BJ (cell line): ENCODE results near the gene KLF16. TPM values are rescaled to one million over a fixed set of nuclear protein-coding genes. Genes with fewer than 3 reads are reported as not detected.

Source experiments
- CTCF ChIA-PET: fragments of 350-600 bp; formaldehyde crosslinking; extraction: SDS; loops from one replicate; lab custom pipeline; 2021; ENCODE audit warnings: antibody characterized with exemption, inconsistent platforms; lab: Yijun Ruan, JAX
- POLR2A ChIA-PET: fragments of 300-600 bp; sonication (Branson Sonifier 250); formaldehyde crosslinking; extraction: SDS; loops from one replicate; lab custom pipeline; 2021; ENCODE audit warnings: antibody characterized with exemption; lab: Charles Lee
- DNase-seq: peaks from one replicate; pipeline ENCODE4 v3.0.0-alpha.2; 2011; ENCODE audit warnings: low read depth
- H3K27me3 ChIP-seq: 2 replicates; pipeline ENCODE4 v1.6.0; 2011; ENCODE audit warnings: low read length; ENCODE audit not compliant: control insufficient read depth, insufficient read depth
- H3K36me3 ChIP-seq: 2 replicates; pipeline ENCODE4 v1.5.1; 2011; ENCODE audit warnings: low read length; ENCODE audit not compliant: control insufficient read depth, insufficient read depth
- H3K4me3 ChIP-seq: 2 replicates; pipeline ENCODE4 v1.5.1; 2011; ENCODE audit warnings: low read depth, mild to moderate bottlenecking, control low read depth, low read length
- CTCF ChIP-seq: IDR thresholded peaks from 2 replicates; pipeline ENCODE4 v1.5.1; 2011; ENCODE audit warnings: low read depth, mild to moderate bottlenecking, control low read depth, inconsistent platforms, low read length, moderate library complexity; ENCODE audit not compliant: insufficient read depth
- polyA plus RNA-seq: library from polyadenylated mRNA; depleted of rRNA; stranded (reverse); fragments of >200 nt; gene quantifications from 2 replicates; pipeline ENCODE4 v1.2.3, GENCODE V29; 2011

Gene KLF16
- polyA plus RNA-seq, 1 experiment, result 5.7 TPM

GRCh38 chr19:1849886-1850398 lies 13.4 kb downstream of the KLF16 start:
- H3K36me3 ChIP-seq, result peaks cover 3% of the 10 kb centered on the region
- POLR2A ChIA-PET, result no interaction called here
- no peak for TF ChIP-seq CTCF
- H3K27me3 ChIP-seq, result no peaks in the 10 kb centered on the region
- CTCF ChIA-PET, result interaction anchor here (1.2 to 2.1 kb wide), 3 partner anchors 8 to 209 kb away, joined by 3 to 17 read pairs (median 7); no protein-coding TSS in a partner anchor
- no peak overlapping the region for H3K4me3 ChIP-seq
- DNase-seq, result no peak

GRCh38 chr19:1849132-1849474 lies 14.3 kb downstream of the KLF16 start:
- TF ChIP-seq CTCF, result no peak
- no peak for DNase-seq
- Histone ChIP-seq H3K27me3 (no peaks in the 10 kb centered on the region), H3K36me3 (peaks cover 5% of the 10 kb centered on the region), H3K4me3 (no peak overlapping the region)
- CTCF ChIA-PET, result interaction anchor here (0.6 to 2.1 kb wide), 6 partner anchors 9 to 313 kb away, joined by 3 to 17 read pairs (median 4); no protein-coding TSS in a partner anchor
- POLR2A ChIA-PET, result no interaction called here

DNA sequence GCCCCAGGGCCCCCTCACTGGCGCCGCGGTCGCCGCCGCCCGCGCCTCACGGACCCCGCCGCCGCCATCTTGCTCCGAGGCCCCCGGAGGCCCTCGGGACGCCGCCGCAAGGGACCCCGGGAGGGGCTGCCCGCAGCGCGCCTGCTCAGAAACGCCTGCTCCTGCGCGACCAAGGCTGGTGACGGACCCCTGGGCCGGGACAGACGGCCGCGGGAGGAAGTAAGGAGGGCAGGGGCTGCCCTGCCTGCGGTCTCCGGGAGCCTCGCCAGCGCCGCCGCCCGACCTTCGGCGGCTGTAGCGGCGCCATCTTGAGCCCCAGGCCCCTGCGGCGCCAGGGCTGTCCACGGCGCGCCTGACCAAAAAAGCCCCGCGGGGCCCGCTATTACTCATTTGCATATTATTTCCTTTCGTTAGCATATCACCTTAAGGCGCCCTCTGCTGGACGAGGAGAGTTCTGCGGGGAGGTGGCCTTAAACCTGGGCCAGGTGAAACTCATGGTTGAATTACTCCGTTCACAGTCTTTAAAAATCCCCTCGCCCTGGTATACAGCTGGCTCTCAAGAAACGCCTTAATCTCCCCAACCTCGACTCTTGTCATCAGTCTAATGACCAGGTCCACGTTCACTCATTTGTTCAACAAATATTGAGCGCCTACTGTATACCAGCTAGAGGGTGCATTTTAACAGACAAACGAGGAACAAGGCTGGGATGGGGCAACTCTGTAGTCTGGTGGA lies 14.8 kb downstream of the KLF16 start, which contains the start of gene REXO1:
Gene REXO1 (minus strand): TSS at position 85 of the 733 bp plus-strand sequence. CDS start 125 bp downstream, outside the sequence.
- peak; percentile 87 for TF ChIP-seq CTCF
- ChIA-PET CTCF (interaction anchor here (0.6 to 2.1 kb wide), 6 partner anchors 9 to 313 kb away, joined by 3 to 17 read pairs (median 4); no protein-coding TSS in a partner anchor), POLR2A (no interaction called here)
- no peaks in the 10 kb centered on the region for H3K27me3 ChIP-seq
- H3K36me3 ChIP-seq, result peaks cover 5% of the 10 kb centered on the region
- DNase-seq, result peak; percentile 67
- peak within 1 kb of the TSS; percentile 91 for H3K4me3 ChIP-seq

DNA sequence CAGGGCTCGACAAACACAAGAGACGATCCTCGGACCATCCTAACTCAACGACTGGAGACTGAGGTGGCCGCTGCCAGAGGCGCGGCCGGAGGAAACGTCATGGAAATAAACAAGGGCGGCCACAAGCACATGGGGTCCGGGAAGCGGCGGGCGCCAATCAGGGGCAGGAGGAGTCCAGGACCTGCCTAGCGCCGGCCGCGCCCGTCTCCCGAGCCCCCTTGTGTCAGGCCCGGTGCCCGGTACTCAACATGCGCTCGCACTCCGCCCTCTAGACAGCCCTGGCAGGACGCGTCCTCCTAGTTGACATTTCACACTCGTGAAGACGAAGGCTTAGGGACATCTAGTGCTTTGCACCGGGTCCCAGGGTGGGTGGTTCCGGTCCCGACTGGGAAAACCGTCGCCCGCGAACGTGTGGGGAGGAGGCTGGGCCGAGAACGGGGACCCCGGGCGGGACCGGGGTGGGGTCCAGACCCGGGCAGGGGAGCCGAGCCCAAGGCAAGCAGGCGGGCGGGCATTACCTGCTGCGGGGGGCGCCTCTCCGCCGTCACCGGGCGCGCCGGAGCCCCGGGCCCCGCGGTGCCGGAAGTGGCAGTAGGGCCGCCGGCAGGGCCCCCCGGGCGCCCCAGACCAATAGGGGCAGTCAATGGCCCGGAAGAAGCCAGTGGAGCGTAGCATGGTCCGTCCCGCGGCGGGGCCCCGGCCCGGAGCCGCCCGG lies 15.5 kb downstream of the KLF16 start:
- CTCF ChIA-PET, result interaction anchor here (0.6 to 2.6 kb wide), 3 partner anchors 7 to 19 kb away, joined by 3 to 19 read pairs (median 7); no protein-coding TSS in a partner anchor
- Histone ChIP-seq H3K4me3 (peak overlapping the region; percentile 91), H3K36me3 (peaks cover 3% of the 10 kb centered on the region), H3K27me3 (no peaks in the 10 kb centered on the region)
- POLR2A ChIA-PET, result no interaction called here
- TF ChIP-seq CTCF, result no peak
- DNase-seq, result no peak

GRCh38 chr19:1847348-1847683 lies 16.1 kb downstream of the KLF16 start:
- Histone ChIP-seq H3K27me3 (no peaks in the 10 kb centered on the region), H3K4me3 (peak overlapping the region; percentile 91), H3K36me3 (peaks cover 3% of the 10 kb centered on the region)
- TF ChIP-seq CTCF, result no peak
- CTCF ChIA-PET, result interaction anchor here (0.6 to 2.6 kb wide), 3 partner anchors 8 to 19 kb away, joined by 3 to 19 read pairs (median 7); no protein-coding TSS in a partner anchor
- no peak for DNase-seq
- POLR2A ChIA-PET, result no interaction called here
